PC-3 (cell line): ENCODE measurements around the gene MAST4. TPM values are rescaled to one million over a fixed set of nuclear protein-coding genes. Genes with fewer than 3 reads are reported as not detected.

ENCODE experiments used
- ATAC-seq: fragments of 200-7000 bp; cut with Tn5 transposase; 2 replicates; pipeline ENCODE4 v1.9.1; 2020; ENCODE audit warnings: mild to moderate bottlenecking, moderate library complexity
- BruUV-seq: library from RNA; stranded (reverse); fragments of 400-500 nt; replicated peaks from 2 replicates; lab custom pipeline; 2021; lab: Mats Ljungman, UMichigan
- CTCF ChIA-PET: fragments of 300-600 bp; sonication (Branson Sonifier 250); formaldehyde crosslinking; loops from one replicate; lab custom pipeline; 2022; ENCODE audit warnings: antibody characterized with exemption; lab: Charles Lee
- POLR2A ChIA-PET: fragments of 300-600 bp; sonication (Branson Sonifier 250); formaldehyde crosslinking; loops from one replicate; lab custom pipeline; 2022; ENCODE audit warnings: antibody characterized with exemption; ENCODE audit not compliant: unreplicated experiment; lab: Charles Lee
- DNase-seq: peaks from one replicate; pipeline ENCODE4 v3.0.0-alpha.2; 2015
- H2AFZ ChIP-seq: fragments of 300-600 bp; sonication (generic); 2 replicates; pipeline ENCODE4 v1.6.0; 2016; ENCODE audit warnings: antibody characterized with exemption, low read length
- H3F3A ChIP-seq: fragments of 300-600 bp; sonication (generic); one replicate; pipeline ENCODE4 v1.6.0; 2017; ENCODE audit warnings: antibody characterized with exemption, low read length, control low read depth, mild to moderate bottlenecking; ENCODE audit not compliant: unreplicated experiment
- H3K27ac ChIP-seq: fragments of 300-600 bp; sonication (generic); 2 replicates; pipeline ENCODE4 v1.5.1; 2016; ENCODE audit warnings: mild to moderate bottlenecking, low read length
- H3K27me3 ChIP-seq: fragments of 300-600 bp; sonication (generic); 2 replicates; pipeline ENCODE4 v1.6.1; 2016; ENCODE audit warnings: low read length, mixed read lengths
- H3K36me3 ChIP-seq: fragments of 300-600 bp; sonication (generic); 2 replicates; pipeline ENCODE4 v1.6.1; 2016; ENCODE audit warnings: low read depth, mixed run types, low read length, mixed read lengths
- H3K4me1 ChIP-seq: fragments of 300-600 bp; sonication (generic); 2 replicates; pipeline ENCODE4 v1.5.1; 2016; ENCODE audit warnings: low read length; ENCODE audit not compliant: insufficient read depth
- H3K4me2 ChIP-seq: fragments of 300-600 bp; sonication (generic); 2 replicates; pipeline ENCODE4 v1.6.0; 2016; ENCODE audit warnings: low read length
- H3K4me3 ChIP-seq: fragments of 300-600 bp; sonication (generic); 2 replicates; pipeline ENCODE4 v1.5.1; 2016; ENCODE audit warnings: mild to moderate bottlenecking, low read length, mixed read lengths
- H3K79me2 ChIP-seq: fragments of 300-600 bp; sonication (generic); 2 replicates; pipeline ENCODE4 v1.6.1; 2017; ENCODE audit warnings: low read length, mixed read lengths
- H3K9ac ChIP-seq: fragments of 300-600 bp; sonication (generic); 2 replicates; pipeline ENCODE4 v1.6.0; 2016; ENCODE audit warnings: mild to moderate bottlenecking, low read length
- H3K9me2 ChIP-seq: fragments of 300-600 bp; sonication (generic); replicated peaks from 2 replicates; pipeline ENCODE4 v1.6.1; 2016; ENCODE audit warnings: mixed run types, low read length, mixed read lengths
- H3K9me3 ChIP-seq: fragments of 300-600 bp; sonication (generic); 2 replicates; pipeline ENCODE4 v1.6.1; 2016; ENCODE audit warnings: low read length, mixed read lengths
- H4K20me1 ChIP-seq: fragments of 300-600 bp; sonication (generic); 2 replicates; pipeline ENCODE4 v1.6.1; 2016; ENCODE audit warnings: low read length, mixed read lengths
- EZH2 ChIP-seq: fragments of 300-600 bp; sonication (generic); IDR thresholded peaks from one replicate; pipeline ENCODE4 v1.6.1; 2017; ENCODE audit warnings: antibody characterized with exemption, mild to moderate bottlenecking, low read length; ENCODE audit not compliant: unreplicated experiment
- EZH2phosphoT487 ChIP-seq: fragments of 300-600 bp; sonication (generic); IDR thresholded peaks from 2 replicates; pipeline ENCODE4 v1.6.1; 2018; ENCODE audit warnings: mild to moderate bottlenecking, antibody characterized with exemption, low read length, borderline replicate concordance
- intact Hi-C: fragments of 100-400 bp; cut with micrococcal nuclease; formaldehyde crosslinking; loops from 2 replicates; pipeline ENCODE4 v1.9.0; 2023
- total RNA-seq: library from RNA; depleted of rRNA; stranded (reverse); fragments of >200 nt; gene quantifications from 2 replicates; pipeline ENCODE4 v1.2.3, GENCODE V29; 2014
- TF ChIP-seq, protein P1 (sequence below): fragments of 300-600 bp; sonication (generic); conservative IDR thresholded peaks from 2 replicates; pipeline ENCODE4 v1.5.1; 2017; ENCODE audit warnings: antibody characterized with exemption, low read depth, mild to moderate bottlenecking, low read length

MAST4 gene
- total RNA-seq, 1 experiment from 2014 or later, result 7.9 TPM

DNA sequence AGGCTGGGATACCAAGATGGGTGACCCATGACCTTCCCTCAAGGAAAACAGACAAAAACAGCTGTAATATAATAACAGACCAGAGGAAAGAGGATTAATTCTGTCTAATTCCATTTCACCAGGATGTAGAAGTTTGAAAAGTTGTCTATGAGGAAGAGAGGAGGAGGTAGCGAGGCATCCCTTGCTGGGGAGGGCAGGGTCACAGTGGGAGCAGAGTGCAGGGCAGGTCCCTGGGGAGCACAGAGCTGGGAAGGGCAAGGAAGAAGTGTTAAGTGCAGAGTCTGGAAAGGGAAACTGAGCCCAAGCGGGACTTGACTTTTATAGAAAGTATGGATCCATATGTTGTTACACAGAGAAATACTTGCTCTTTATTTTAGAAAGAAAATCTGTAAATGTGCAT lies 389.8 kb downstream of the MAST4 start:
- Histone ChIP-seq H3K4me2 (no peak overlapping the region), H3K27ac (no peak overlapping the region), H3K9ac (no peak overlapping the region), H3K79me2 (no peaks in the 10 kb centered on the region), H3K4me3 (no peak overlapping the region), H3K4me1 (peaks cover 6% of the 10 kb centered on the region; the same call in 1 of the 2 replicates), H3K36me3 (no peaks in the 10 kb centered on the region), H3K9me3 (no peaks in the 10 kb centered on the region), H3K9me2 (no peaks in the 10 kb centered on the region), H2AFZ (no peak overlapping the region), H4K20me1 (no peaks in the 10 kb centered on the region), H3K27me3 (no peaks in the 10 kb centered on the region), H3F3A (no peaks in the 10 kb centered on the region)
- ChIA-PET POLR2A (no interaction called here), CTCF (no interaction called here)
- intact Hi-C loops, result no loop called here
- TF ChIP-seq EZH2phosphoT487, result no peak
- no peak for DNase-seq
- BruUV-seq, result no TSS peak
- ATAC-seq, result no peak

DNA sequence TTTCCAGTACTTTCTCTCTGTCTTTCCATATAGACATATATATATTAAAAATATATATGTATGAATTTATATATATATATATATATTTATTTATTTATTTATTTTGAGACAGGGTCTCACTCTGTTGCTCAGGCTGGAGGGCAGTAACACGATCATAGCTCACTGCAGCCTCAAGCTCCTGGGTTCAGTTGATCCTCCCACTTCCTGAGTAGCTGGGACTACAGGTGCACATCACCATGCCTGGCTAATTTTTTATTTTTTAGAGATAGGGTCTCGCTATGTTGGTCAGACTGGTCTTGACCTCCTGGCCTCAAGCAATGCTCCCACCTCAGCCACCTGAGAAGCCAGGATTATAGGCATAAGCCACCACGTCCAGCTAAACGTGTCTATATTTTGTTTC lies 390.3 kb downstream of the MAST4 start:
- no peak for DNase-seq
- intact Hi-C loops, result no loop called here
- Histone ChIP-seq H3K27me3 (no peaks in the 10 kb centered on the region), H3K4me3 (no peak overlapping the region), H3F3A (no peaks in the 10 kb centered on the region), H3K27ac (no peak overlapping the region), H3K4me1 (peaks cover 6% of the 10 kb centered on the region; the same call in 1 of the 2 replicates), H3K9me2 (no peaks in the 10 kb centered on the region), H3K36me3 (no peaks in the 10 kb centered on the region), H2AFZ (no peak overlapping the region), H4K20me1 (no peaks in the 10 kb centered on the region), H3K9ac (no peak overlapping the region), H3K9me3 (no peaks in the 10 kb centered on the region), H3K4me2 (no peak overlapping the region), H3K79me2 (no peaks in the 10 kb centered on the region)
- ChIA-PET CTCF (no interaction called here), POLR2A (interaction anchor here (0.7 kb wide), 1 partner anchor 47 kb away, joined by 7 read pairs; no protein-coding TSS in a partner anchor)
- no TSS peak for BruUV-seq
- no peak for TF ChIP-seq EZH2
- TF ChIP-seq, protein P1, sequence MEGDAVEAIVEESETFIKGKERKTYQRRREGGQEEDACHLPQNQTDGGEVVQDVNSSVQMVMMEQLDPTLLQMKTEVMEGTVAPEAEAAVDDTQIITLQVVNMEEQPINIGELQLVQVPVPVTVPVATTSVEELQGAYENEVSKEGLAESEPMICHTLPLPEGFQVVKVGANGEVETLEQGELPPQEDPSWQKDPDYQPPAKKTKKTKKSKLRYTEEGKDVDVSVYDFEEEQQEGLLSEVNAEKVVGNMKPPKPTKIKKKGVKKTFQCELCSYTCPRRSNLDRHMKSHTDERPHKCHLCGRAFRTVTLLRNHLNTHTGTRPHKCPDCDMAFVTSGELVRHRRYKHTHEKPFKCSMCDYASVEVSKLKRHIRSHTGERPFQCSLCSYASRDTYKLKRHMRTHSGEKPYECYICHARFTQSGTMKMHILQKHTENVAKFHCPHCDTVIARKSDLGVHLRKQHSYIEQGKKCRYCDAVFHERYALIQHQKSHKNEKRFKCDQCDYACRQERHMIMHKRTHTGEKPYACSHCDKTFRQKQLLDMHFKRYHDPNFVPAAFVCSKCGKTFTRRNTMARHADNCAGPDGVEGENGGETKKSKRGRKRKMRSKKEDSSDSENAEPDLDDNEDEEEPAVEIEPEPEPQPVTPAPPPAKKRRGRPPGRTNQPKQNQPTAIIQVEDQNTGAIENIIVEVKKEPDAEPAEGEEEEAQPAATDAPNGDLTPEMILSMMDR, result no peak
- TF ChIP-seq EZH2phosphoT487, result no peak
- no peak for ATAC-seq

DNA sequence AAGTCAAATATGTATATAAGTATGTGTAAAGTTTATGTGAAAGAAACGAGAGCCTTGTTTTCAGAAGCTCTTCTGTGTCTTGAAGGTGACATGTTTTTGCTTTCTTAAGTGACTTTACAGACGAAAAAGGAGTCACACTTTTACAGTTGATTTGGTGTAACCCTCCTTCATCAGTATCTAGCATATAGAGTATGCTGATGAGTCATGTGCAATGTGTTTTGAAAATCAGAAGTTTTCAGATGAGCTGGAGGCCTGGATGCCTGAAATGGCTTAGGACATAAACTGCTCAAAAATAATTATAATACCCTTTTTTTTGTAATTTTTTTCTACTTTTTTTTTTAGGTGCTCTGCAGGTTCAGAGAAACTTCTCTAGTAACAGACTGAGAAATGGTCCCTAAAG lies 390.9 kb downstream of the MAST4 start:
- Histone ChIP-seq H3K79me2 (no peaks in the 10 kb centered on the region), H3K4me1 (no peaks in the 10 kb centered on the region), H3K4me3 (no peak overlapping the region), H3F3A (no peaks in the 10 kb centered on the region), H3K9me3 (no peaks in the 10 kb centered on the region), H3K4me2 (no peak overlapping the region), H3K27me3 (no peaks in the 10 kb centered on the region), H3K9me2 (no peaks in the 10 kb centered on the region), H3K36me3 (no peaks in the 10 kb centered on the region), H2AFZ (no peak overlapping the region), H3K9ac (no peak overlapping the region), H3K27ac (no peak overlapping the region), H4K20me1 (no peaks in the 10 kb centered on the region)
- no peak for DNase-seq
- TF ChIP-seq, protein P1, result no peak
- TF ChIP-seq EZH2 (no peak), EZH2phosphoT487 (no peak)
- POLR2A ChIA-PET, result interaction anchor here (0.7 kb wide), 1 partner anchor 46 kb away, joined by 7 read pairs; no protein-coding TSS in a partner anchor
- ATAC-seq, result peak; percentile 43; the same call in 1 of the 2 replicates
- BruUV-seq, result no TSS peak
- CTCF ChIA-PET, result no interaction called here
- intact Hi-C loops, result no loop called here
